Stimulated activated CD8-positive, alpha-beta memory T cell treated with anti-CD3 and anti-CD28 coated beads, Interleukin-15, amount 100 ng/mL, for 24 hours (primary cell): ENCODE measurements around the gene N4BP3.
"Not testable (repeated sequence)": the region's sequence is repeated elsewhere in the genome, so short reads cannot be mapped to it uniquely, and the experiment has no call there.

Experiments
- DNase-seq: peaks from one replicate; pipeline ENCODE4 v3.0.0-alpha.2; 2020; ENCODE audit warnings: low read depth

Gene N4BP3

GRCh38 chr5:178113141-178113787 lies at the start of gene N4BP3:
Gene N4BP3, plus strand, starts transcription at chr5:178113532. Its CDS starts 6,052 bp downstream, at chr5:178119584.
- DNase-seq, result peak; percentile 55

GRCh38 chr5:178067755-178068154 lies 45.6 kb upstream of the N4BP3 start:
- no peak for DNase-seq

GRCh38 chr5:178068293-178068692 lies 45.0 kb upstream of the N4BP3 start:
- DNase-seq, result no peak

- no peak for DNase-seq
These were observed 43.4 kb upstream of the N4BP3 start for GRCh38 chr5:178069909-178070308.

- DNase-seq, result no peak
These were observed 42.2 kb upstream of the N4BP3 start for GRCh38 chr5:178071108-178071507.

- DNase-seq, result no peak
These were observed 40.6 kb upstream of the N4BP3 start for GRCh38 chr5:178072749-178073148.

GRCh38 chr5:178074266-178074952 lies 38.9 kb upstream of the N4BP3 start:
- DNase-seq, result no peak

GRCh38 chr5:178076965-178077364 lies 36.4 kb upstream of the N4BP3 start:
- DNase-seq, result not testable (repeated sequence)

- DNase-seq, result no peak
These were observed 35.6 kb upstream of the N4BP3 start for GRCh38 chr5:178077751-178078150.

- DNase-seq, result no peak
These were observed 34.9 kb upstream of the N4BP3 start for GRCh38 chr5:178078197-178079010.

- no peak for DNase-seq
These were observed 33.3 kb upstream of the N4BP3 start for GRCh38 chr5:178080056-178080455.

- no peak for DNase-seq
These were observed 32.5 kb upstream of the N4BP3 start for GRCh38 chr5:178080618-178081410.

GRCh38 chr5:178081571-178082243 lies 31.6 kb upstream of the N4BP3 start:
- no peak for DNase-seq

- no peak for DNase-seq
These were observed 29.4 kb upstream of the N4BP3 start for GRCh38 chr5:178083922-178084321.

GRCh38 chr5:178085316-178085715 lies 28.0 kb upstream of the N4BP3 start:
- no peak for DNase-seq

GRCh38 chr5:178086266-178086665 lies 27.1 kb upstream of the N4BP3 start:
- DNase-seq, result no peak

GRCh38 chr5:178087199-178087598 lies 26.1 kb upstream of the N4BP3 start:
- not testable (repeated sequence) for DNase-seq

GRCh38 chr5:178090856-178091255 lies 22.5 kb upstream of the N4BP3 start:
- no peak for DNase-seq

GRCh38 chr5:178093134-178093533 lies 20.2 kb upstream of the N4BP3 start:
- DNase-seq, result no peak

- DNase-seq, result no peak
These were observed 19.0 kb upstream of the N4BP3 start for GRCh38 chr5:178094345-178094744.

GRCh38 chr5:178098685-178099084 lies 14.6 kb upstream of the N4BP3 start:
- DNase-seq, result no peak

- DNase-seq, result no peak
These were observed 9.7 kb upstream of the N4BP3 start for GRCh38 chr5:178103612-178104011.
